GM18517 (cell line): ENCODE results near the gene ATF5.
A peak's percentile ranks its signal among the peaks of the same experiment; 100 is the strongest.

Experiments used
- ATAC-seq: cut with Tn5 transposase; IDR thresholded peaks from one replicate; pipeline ENCODE4 v1.9.1; 2021; ENCODE audit warnings: mild to moderate bottlenecking, moderate library complexity; ENCODE audit not compliant: unreplicated experiment

Gene ATF5, protein sequence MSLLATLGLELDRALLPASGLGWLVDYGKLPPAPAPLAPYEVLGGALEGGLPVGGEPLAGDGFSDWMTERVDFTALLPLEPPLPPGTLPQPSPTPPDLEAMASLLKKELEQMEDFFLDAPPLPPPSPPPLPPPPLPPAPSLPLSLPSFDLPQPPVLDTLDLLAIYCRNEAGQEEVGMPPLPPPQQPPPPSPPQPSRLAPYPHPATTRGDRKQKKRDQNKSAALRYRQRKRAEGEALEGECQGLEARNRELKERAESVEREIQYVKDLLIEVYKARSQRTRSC

DNA sequence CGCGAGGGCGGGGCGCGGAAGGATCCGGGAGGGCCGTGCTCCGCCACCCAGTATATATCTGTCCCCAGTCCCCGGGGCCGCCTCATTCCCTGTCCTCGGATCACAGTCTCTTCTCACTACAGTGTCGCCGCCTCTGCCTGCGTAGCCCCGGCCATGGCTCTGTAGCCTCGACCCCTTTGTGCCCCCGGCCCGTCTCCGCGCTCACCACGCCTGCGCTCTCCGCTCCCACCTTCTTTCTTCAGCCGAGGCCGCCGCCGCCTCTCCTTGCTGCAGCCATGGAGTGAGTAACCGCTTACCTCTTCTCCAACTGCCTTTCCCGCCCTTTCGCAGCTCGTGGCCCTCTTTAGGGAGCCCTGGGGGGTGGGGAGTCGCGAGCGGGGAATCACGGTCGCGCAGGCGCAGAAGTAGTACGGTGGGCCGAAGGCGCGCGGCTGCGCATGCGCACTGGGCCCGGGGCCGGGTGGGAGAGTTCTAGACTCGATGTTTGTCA, at the start of gene ATF5, which contains the start of gene NUP62:
ATF5 (plus strand) TSS at position 85 of the 490 bp plus-strand sequence. CDS start 1,646 bp downstream, outside the sequence.
NUP62 (minus strand) TSS at position 384 of the 490 bp plus-strand sequence. CDS start 19,697 bp downstream, outside the sequence.
- ATAC-seq: peak; percentile 43

DNA sequence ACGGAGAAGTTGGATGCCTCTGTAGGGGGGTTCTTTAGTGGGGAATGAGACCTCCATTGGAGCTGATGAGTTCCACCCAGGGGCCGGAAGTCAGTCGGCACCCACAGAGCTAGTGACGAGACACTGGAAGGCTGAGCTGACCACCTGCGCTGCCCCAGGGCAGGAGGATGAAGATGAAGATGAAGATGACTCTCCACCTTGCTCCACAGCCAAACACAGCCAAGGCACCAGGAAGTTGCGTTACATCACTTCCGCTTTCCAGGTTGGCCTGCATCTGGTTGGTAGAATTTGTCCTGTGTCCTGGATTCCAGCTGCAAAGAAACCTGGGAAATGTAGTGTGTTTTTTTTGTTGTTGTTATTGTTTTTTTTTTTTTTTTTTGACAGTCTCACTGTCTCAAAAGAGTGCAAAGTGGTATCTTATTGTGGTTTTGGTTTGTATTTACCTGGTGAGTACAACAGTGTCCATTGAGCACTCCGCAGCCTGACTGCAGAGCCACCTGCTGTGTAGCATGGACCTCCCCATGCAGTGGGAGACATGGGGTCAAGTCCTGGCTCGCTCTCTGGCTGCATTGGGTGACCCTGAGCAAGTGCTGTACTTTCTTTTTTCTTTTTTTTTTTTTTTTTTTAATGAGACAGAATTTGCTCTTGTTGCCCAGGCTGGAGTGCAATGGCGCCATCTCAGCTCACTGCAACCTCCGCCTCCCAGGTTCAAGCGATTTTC, 49.6 kb upstream of the ATF5 start:
- ATAC-seq: no peak

DNA sequence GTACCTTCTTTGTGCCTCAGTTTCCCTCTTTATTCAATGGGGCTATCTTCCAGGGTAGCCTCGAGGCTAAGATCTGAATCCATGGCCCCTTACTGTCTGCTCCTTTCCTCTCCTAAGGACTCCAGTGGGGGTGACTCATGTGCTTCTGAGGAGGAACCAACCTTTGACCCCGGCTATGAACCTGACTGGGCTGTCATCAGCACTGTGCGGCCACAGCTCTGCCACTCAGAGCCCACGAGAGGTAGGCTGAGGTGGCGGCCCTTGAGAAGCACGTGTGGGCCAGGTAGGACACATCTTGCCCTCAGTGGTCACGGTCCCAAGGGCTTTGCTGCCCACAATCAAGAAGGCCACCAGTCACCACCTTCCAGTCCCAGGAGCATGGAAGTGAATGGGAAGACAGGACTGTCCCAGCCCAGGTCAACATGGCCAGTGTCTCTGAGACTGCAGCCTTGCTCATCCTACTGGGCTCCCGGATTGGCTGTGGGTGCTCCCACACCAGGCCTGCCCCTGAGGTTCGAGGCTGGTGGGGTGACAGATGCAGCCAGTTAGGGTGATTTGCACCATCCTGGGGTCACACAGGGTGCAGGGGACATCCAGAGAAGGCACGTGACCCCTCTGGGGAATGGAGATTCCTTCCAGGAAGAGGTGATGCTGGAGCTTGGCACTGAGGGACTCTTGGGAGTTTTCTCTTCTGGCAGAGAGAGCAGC, 48.7 kb upstream of the ATF5 start:
- no peak for ATAC-seq

DNA sequence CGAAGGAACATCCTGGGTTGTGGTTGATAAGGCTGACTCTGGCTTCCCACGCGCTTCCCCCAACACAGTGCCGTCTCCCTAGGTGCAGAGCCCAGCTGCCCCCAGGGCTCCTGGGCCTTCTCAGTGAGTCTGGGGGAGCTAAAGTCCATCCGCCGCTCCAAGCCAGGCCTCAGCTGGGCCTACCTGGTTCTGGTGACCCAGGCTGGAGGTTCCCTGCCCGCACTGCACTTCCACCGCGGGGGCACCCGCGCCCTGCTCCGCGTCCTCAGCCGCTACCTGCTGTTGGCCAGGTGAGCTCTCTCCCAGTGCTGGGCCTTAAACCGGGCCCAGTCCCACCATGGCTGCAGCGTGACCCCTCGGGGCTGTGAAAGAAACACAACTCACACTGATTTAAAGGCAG, 47.8 kb upstream of the ATF5 start:
- no peak for ATAC-seq

DNA sequence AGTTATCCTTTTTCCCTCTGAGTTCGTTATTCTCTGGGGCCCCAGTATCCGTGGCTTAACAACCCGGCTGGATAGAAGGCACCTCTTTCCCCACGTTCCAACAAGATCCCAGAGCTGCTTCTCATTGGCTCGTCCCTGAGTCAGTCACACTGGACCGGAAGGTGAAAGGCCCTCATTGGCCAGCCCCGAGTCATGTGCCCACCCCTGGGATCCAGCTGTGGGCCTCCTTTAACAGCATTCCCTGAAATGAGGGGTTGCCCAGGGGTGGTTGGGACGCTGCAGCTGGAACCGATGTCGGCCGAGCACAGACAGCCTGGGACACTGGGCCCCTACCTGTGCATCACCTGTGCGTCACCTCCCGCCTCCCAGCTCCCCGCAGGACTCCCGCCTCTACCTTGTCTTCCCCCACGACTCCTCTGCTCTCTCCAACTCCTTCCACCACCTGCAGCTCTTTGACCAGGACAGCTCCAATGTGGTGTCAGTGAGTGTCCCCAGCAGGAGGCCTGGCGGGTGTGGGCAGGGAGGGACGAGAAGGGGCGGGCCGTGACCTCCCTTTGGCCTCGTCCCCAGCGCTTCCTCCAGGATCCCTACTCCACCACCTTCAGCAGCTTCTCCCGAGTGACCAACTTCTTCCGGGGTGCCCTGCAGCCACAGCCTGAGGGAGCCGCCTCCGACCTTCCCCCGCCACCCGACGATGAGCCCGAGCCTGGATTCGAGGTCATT, 47.2 kb upstream of the ATF5 start:
- ATAC-seq: no peak

DNA sequence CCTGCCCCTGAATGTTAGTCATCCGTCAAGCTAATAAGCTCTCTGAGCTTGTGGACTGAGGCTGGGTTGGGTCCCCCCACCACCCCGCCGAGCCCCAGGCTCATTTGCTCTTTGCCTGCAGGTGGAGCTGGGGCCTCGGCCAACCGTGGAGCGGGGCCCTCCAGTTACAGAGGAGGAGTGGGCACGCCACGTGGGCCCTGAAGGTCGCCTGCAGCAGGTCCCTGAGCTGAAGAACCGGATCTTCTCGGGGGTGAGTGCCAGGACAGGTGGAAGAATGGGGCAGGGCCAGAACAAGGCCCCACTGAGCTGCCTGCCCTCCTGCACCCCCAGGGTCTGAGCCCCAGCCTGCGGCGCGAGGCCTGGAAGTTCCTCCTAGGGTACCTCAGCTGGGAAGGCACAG, 46.4 kb upstream of the ATF5 start:
- no peak for ATAC-seq

DNA sequence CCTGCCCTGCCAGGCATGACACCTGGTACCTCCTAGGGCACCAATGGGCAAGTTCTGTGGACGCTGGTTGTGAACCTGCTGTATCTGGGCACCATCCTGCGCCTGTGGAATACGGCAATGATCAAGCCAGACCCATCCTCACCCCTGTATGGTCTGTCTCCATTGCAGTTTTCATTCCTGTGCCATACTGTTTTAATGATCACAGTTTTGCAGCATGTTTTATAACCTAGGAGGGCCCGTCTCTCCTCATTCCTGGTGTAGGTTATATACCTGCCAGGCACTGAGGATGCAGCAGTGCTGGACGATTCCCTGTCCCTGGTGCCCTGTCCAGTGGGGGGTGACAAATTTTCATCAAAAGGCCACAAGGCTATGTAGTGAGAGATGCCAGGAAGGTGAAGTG, 45.9 kb upstream of the ATF5 start:
- ATAC-seq: no peak

DNA sequence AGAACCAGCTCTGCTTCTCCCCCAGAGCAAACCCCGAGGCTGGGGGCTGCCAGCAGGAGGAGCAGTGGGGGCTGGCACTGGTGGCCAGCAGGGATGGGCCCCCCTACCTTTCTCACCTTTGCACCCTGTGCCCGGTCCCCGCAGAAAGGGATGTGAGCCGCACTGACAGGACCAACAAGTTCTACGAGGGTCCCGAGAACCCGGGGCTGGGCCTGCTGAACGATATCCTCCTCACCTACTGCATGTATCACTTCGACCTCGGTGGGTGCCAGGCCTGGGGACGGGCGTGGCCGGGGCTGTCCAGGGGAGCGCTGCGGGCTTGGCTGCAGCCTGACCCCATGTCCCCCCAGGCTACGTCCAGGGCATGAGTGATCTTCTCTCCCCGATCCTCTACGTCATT, 44.9 kb upstream of the ATF5 start:
- ATAC-seq: no peak

DNA sequence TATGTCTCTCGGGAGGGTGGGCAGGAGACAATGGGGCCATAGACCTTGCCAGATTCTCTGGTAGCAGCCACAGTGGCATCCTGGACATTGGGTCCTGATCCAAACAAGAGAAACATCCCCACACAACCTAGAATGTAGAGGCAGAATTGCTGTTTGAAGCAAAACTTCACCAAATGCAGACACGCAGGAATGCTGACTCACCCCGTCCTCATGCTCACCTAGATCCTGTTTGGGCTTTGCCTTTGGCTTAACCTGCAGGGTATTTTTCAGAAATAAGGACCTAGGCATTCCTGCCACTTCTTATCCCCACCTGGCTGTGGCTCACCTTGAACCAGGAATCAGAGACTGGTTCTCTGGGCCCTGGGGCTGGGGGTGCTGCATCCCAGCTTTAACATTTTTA, 44.2 kb upstream of the ATF5 start:
- no peak for ATAC-seq

DNA sequence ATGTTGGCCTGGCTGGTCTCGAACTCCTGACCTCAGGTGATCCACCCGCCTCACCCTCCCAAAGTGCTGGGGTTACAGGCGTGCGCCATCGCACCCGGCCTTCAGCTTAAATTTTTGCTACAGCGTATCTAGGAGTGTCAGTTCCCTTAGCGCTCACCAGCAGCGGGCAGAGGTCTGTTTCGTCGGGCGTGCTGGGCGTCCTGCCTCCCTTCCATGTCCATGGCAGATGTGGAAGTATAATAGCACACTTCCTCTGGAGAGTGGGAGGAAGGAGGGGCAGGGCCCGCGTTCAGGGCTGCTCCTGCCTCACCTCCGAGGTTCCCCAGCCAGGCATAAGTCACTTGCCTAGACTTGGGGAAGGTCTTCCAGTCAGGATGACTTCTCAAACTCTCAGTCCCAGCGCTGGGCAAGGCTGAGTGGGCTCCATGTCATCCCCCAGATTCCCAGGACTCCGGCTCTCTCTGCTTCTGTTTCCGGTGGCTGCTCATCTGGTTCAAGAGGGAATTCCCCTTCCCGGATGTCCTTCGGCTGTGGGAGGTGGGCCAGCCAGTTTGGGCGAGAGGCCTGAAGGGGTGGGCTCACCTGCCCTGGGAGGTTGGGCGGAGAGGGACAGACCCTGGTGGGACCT, 41.9 kb upstream of the ATF5 start:
- no peak for ATAC-seq

DNA sequence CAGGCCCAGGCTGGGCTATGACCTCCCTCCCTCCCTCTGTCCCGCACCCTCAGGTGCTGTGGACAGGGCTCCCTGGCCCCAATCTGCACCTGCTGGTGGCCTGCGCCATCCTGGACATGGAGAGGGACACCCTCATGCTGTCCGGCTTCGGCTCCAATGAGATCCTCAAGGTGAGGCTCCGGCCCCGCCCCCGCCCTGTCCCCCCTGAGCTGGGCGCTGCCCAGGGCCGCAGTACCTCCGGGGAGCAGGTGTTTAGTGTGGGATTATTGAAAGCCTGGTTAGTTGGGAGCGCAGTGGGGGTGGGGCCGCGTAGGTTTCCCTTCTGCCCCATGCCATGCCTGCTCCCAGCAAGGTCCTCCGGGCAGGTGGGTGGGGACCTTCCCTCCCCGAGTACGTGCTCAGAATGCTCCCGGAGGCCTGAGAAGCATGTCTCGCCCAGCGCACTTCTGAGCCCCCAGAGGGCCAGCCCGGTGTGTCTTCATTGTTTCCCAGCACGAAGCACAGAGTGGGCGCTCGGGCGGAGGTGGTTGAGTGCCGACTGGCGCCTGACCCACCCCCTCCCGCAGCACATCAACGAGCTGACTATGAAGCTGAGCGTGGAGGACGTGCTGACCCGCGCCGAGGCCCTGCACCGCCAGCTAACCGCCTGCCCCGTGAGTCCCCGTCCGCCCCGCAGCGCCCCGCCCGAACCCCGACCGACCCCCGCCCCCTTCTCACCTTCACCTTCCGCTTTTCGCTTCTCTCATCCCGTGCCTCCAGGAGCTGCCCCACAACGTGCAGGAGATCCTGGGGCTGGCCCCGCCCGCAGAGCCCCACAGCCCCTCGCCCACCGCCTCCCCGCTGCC, 41.1 kb upstream of the ATF5 start:
- ATAC-seq: no peak

DNA sequence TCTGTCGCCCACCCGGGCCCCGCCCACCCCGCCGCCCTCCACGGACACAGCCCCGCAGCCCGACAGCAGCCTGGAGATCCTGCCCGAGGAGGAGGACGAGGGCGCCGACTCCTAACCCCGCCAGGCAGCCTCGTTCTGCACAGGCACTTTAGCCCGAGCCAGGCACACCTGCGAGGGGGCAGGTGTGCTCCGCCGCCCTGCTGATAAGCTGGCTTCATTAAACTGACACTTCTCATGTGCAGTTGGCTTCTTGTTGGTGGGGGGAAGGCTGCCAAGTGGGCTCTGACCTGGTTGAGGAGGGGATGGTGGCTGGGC, 40.5 kb upstream of the ATF5 start:
- no peak for ATAC-seq

DNA sequence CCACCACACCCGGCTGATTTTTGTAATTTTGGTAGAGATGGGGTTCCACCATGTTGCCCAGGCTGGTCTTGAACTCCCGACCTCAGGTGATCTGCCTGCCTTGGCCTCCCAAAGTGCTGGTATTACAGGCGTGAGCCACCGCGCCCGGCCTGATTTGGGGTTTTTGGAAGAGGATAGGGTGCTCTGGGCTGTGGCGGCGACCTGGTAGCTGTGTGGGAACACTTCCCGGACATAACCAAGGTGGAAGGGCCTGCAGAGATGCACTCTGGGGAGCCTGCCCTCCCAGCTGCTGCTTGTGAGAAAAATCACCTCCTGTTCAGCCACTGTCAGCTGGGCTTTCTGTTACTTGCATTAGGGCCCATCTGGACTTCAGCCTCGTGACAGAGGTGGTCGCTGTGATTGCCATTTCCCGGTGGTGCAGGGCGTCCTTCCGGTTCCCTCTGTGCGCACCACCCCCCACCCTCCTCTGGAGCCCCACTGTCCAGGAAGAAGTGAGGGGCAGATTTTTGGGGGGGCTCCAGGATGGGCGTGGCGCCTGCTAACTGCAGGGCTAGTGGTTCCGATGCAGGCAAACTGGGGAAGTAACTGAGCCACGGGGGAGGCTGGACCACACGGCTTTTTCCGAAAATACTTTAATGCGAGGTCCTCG, 39.8 kb upstream of the ATF5 start:
- ATAC-seq: no peak

DNA sequence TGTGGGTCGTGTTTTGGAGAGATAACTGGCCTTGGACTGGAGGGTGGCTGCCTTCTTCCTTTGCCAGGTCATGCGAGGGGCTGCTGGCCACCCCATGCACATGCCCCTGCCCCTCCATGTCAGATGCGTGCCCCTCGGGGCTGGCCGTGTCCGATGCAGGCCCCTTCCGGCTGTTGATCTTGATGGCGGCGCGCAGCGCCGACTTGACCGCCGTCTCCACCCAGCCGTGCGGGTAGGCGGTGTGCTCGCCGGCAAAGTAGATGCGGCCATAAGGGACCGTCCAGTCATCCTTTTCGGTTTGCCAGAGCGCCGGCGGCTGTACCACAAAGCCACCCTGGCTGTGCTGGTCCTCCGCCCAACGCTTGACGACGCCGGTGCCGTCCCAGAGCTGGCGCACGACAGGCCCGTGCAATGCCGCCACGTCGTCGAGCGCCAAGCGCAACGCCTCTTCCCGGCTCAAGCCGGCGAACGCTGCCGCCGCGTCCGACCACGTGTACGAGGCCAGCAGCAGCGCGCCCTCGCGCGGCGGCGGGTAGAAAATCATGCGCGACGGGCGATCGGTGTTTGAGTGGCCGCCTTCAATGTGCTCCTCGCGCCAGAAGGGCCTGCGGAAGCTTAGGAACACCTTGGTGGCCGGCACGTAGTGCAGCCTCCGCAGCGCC, 39.2 kb upstream of the ATF5 start:
- no peak for ATAC-seq

DNA sequence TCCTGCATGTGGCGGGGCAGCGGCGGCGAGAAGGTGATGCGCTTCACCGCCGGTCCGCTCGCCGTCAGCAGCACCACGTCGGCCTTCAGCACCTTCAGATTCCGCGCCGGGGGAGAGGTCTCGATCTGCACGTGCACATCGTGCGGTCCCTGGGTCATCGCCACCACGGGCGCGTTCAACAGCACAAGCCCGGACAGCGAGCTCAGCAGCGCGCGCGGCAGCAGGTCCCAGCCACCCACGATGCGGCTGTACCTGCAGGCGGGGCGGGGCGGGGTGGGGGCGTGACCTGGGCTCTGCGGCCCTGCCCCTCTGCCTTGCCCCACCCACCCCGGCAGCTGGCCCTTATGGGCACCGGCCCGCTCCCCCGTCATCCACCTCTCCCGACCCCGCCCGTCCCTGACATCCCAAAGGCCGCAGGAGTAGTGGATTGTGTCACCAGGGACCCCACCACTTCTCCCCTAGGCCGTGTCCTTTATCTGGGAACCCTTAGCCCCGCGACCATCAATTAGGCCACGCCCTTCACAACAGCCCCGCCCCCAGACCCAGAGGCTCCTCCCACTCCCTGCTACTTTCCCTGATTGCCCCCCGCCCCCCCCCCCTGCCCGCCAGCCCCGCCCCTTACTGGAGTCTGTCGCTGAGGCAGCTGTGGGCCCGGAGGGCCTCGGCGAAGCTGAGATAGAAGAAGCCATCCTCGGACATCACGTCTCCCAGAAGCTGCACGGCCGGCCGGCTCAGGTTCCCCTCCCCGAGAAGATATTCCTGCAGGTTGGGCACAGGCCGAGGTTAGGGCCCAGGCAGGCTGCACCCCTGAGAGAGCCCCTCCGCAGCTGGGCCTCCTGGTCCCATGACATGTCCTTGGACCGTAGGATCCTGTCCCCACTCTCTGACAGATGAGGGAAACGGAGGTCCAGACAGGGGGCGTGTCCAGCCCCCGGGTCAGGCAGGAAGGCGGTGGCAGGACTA, 38.4 kb upstream of the ATF5 start:
- no peak for ATAC-seq

DNA sequence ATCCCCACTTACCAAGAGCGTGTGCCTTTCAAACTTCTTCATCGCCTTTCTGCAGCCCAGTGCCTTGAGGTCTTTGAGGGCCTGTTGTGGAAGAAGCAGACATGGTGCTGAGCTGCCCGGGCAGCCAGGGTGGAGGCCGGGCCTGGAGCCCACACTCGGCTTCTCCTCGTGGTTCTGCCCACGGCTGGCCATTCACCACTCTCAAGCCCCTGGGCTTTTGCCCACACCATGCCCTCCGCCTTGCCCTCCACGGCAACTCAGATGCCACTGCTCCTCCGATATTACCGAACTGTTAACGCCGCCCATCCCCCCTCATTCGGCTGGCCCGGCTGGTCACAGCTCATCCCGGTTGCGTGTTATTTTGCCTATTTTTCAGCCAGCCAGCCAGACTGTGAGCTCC, 37.6 kb upstream of the ATF5 start:
- ATAC-seq: no peak

DNA sequence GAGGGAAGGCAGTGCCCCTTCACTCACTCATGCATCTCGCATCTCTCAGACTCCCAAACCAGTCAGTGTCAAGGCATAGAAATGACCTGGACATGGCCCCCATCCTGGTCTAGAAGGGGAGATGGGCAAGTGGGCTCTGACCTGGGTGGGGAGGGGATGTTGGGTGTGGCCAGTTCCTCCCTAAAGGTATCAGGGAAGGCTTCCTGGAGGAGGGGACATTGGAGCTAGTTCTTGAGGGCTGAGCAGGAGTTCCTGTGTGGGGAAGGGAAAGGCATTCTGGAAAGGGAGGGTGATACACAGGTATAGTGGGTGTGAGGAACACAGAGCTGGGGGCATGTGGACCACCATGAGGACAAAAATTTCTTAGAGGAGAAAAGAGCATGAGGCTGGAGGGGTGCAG, 36.3 kb upstream of the ATF5 start:
- ATAC-seq: no peak
